ENCODE results near the gene PMVK.
A peak's percentile ranks its signal among the peaks of the same experiment; 100 is the strongest.

PMVK gene

GRCh38 chr1:154955039-154955717 lies 18.7 kb upstream of the PMVK start:
- peak overlapping the region; percentile 83 for H2AFZ ChIP-seq (ENCODE audit: low read length)
- H2BK120ac ChIP-seq (ENCODE audit: low read depth, low read length) = no peak overlapping the region
- H4K91ac ChIP-seq (ENCODE audit: low read depth, low read length, poor library complexity) = no peak overlapping the region
- WGBS, 2 donors (ENCODE audit: extremely low coverage in 2 of 2, insufficient read length in 2 of 2, insufficient replicate concordance in 1 of 2) = no CpG with 5 or more reads among the region's 4 CpGs
- H3K9ac ChIP-seq (ENCODE audit: low read depth, low read length, poor library complexity) = no peak overlapping the region
- peak overlapping the region; percentile 59 to 84 for H3K4me3 ChIP-seq (ENCODE audit: low read length in 2 of 2)
- no peak overlapping the region for H2BK15ac ChIP-seq (ENCODE audit: low read length)
- H3K4ac ChIP-seq (ENCODE audit: low read length) = no peak overlapping the region
- DNase-seq (ENCODE audit: low spot score) = peak; percentile 84
- peaks cover 12% of the 10 kb centered on the region for H3K79me1 ChIP-seq (ENCODE audit: low read depth, low read length)
- H3K4me2 ChIP-seq (ENCODE audit: insufficient read depth, low read length, poor library complexity, severe bottlenecking) = peak overlapping the region; percentile 76
- H2BK12ac ChIP-seq (ENCODE audit: low read length) = no peak overlapping the region
- H3K14ac ChIP-seq (ENCODE audit: low read length) = no peak overlapping the region
- no peaks in the 10 kb centered on the region for H3K9me3 ChIP-seq (replicated peaks in 1 of 2; ENCODE audit: control insufficient read depth in 2 of 2, insufficient read depth in 1 of 2, low read depth in 1 of 2, low read length in 2 of 2)
- H3K4me1 ChIP-seq (ENCODE audit: control insufficient read depth in 2 of 2, insufficient read depth in 1 of 2, low read depth in 1 of 2, low read length in 2 of 2) = peaks cover 27 to 28% of the 10 kb centered on the region in 2 donors
- no peak overlapping the region for H2AK5ac ChIP-seq (ENCODE audit: low read depth, low read length)
- no peak overlapping the region for H4K8ac ChIP-seq (ENCODE audit: low read depth, low read length)
- H3K36me3 ChIP-seq (replicated peaks in 1 of 2; ENCODE audit: control insufficient read depth in 2 of 2, insufficient read depth in 2 of 2, low read length in 2 of 2) = peaks cover 26 to 44% of the 10 kb centered on the region in 2 donors
- H3K18ac ChIP-seq (ENCODE audit: low read length) = no peak overlapping the region
- H2BK5ac ChIP-seq (ENCODE audit: low read length) = no peak overlapping the region
- H3K23ac ChIP-seq (ENCODE audit: low read depth, low read length, poor library complexity) = no peak overlapping the region
- peak overlapping the region; percentile 97 for H3K27ac ChIP-seq (replicated peaks; ENCODE audit: low read length)
- H3K27me3 ChIP-seq (ENCODE audit: control insufficient read depth in 3 of 3, insufficient read depth in 3 of 3, low read depth in 1 of 3, low read length in 3 of 3) = no peaks in the 10 kb centered on the region

GRCh38 chr1:154954541-154954940 lies 18.0 kb upstream of the PMVK start:
- H3K18ac ChIP-seq (ENCODE audit: low read length) = no peak overlapping the region
- H3K9ac ChIP-seq (ENCODE audit: low read depth, low read length, poor library complexity) = no peak overlapping the region
- peak overlapping the region; percentile 76 for H3K4me2 ChIP-seq (ENCODE audit: insufficient read depth, low read length, poor library complexity, severe bottlenecking)
- peaks cover 27 to 28% of the 10 kb centered on the region in 2 donors for H3K4me1 ChIP-seq (ENCODE audit: control insufficient read depth in 2 of 2, insufficient read depth in 1 of 2, low read depth in 1 of 2, low read length in 2 of 2)
- no peak overlapping the region for H3K23ac ChIP-seq (ENCODE audit: low read depth, low read length, poor library complexity)
- DNase-seq (ENCODE audit: low spot score) = no peak
- H3K4me3 ChIP-seq (ENCODE audit: low read length in 2 of 2) = peak overlapping the region; percentile 59 to 84
- H3K27me3 ChIP-seq (ENCODE audit: control insufficient read depth in 3 of 3, insufficient read depth in 3 of 3, low read depth in 1 of 3, low read length in 3 of 3) = no peaks in the 10 kb centered on the region
- no peak overlapping the region for H2AFZ ChIP-seq (ENCODE audit: low read length)
- no peak overlapping the region for H4K91ac ChIP-seq (ENCODE audit: low read depth, low read length, poor library complexity)
- no peak overlapping the region for H3K14ac ChIP-seq (ENCODE audit: low read length)
- WGBS, 2 donors (ENCODE audit: extremely low coverage in 2 of 2, insufficient read length in 2 of 2, insufficient replicate concordance in 1 of 2) = no CpG with 5 or more reads among the region's 3 CpGs
- H3K79me1 ChIP-seq (ENCODE audit: low read depth, low read length) = peaks cover 10% of the 10 kb centered on the region
- no peaks in the 10 kb centered on the region for H3K9me3 ChIP-seq (replicated peaks in 1 of 2; ENCODE audit: control insufficient read depth in 2 of 2, insufficient read depth in 1 of 2, low read depth in 1 of 2, low read length in 2 of 2)
- no peak overlapping the region for H4K8ac ChIP-seq (ENCODE audit: low read depth, low read length)
- H2BK5ac ChIP-seq (ENCODE audit: low read length) = no peak overlapping the region
- H3K36me3 ChIP-seq (replicated peaks in 1 of 2; ENCODE audit: control insufficient read depth in 2 of 2, insufficient read depth in 2 of 2, low read length in 2 of 2) = peaks cover 23 to 39% of the 10 kb centered on the region in 2 donors
- no peak overlapping the region for H2BK120ac ChIP-seq (ENCODE audit: low read depth, low read length)
- H3K4ac ChIP-seq (ENCODE audit: low read length) = no peak overlapping the region
- H3K27ac ChIP-seq (replicated peaks; ENCODE audit: low read length) = peak overlapping the region; percentile 97
- H2BK15ac ChIP-seq (ENCODE audit: low read length) = no peak overlapping the region
- no peak overlapping the region for H2BK12ac ChIP-seq (ENCODE audit: low read length)
- no peak overlapping the region for H2AK5ac ChIP-seq (ENCODE audit: low read depth, low read length)

GRCh38 chr1:154953611-154954038 lies 17.1 kb upstream of the PMVK start:
- Histone ChIP-seq H3K4ac (ENCODE audit: low read length) (no peak overlapping the region), H3K4me2 (ENCODE audit: insufficient read depth, low read length, poor library complexity, severe bottlenecking) (no peak overlapping the region), H4K91ac (ENCODE audit: low read depth, low read length, poor library complexity) (no peak overlapping the region), H3K9ac (ENCODE audit: low read depth, low read length, poor library complexity) (no peak overlapping the region), H3K9me3 (replicated peaks in 1 of 2; ENCODE audit: control insufficient read depth in 2 of 2, insufficient read depth in 1 of 2, low read depth in 1 of 2, low read length in 2 of 2) (no peaks in the 10 kb centered on the region), H2BK5ac (ENCODE audit: low read length) (no peak overlapping the region), H3K27me3 (ENCODE audit: control insufficient read depth in 3 of 3, insufficient read depth in 3 of 3, low read depth in 1 of 3, low read length in 3 of 3) (no peaks in the 10 kb centered on the region), H3K23ac (ENCODE audit: low read depth, low read length, poor library complexity) (no peak overlapping the region), H2AFZ (ENCODE audit: low read length) (no peak overlapping the region), H3K36me3 (replicated peaks in 1 of 2; ENCODE audit: control insufficient read depth in 2 of 2, insufficient read depth in 2 of 2, low read length in 2 of 2) (peaks cover 19 to 30% of the 10 kb centered on the region in 2 donors), H3K27ac (replicated peaks; ENCODE audit: low read length) (no peak overlapping the region), H2BK120ac (ENCODE audit: low read depth, low read length) (no peak overlapping the region), H3K4me1 (ENCODE audit: control insufficient read depth in 2 of 2, insufficient read depth in 1 of 2, low read depth in 1 of 2, low read length in 2 of 2) (peaks cover 27 to 28% of the 10 kb centered on the region in 2 donors), H3K79me1 (ENCODE audit: low read depth, low read length) (peaks cover 5% of the 10 kb centered on the region), H2BK15ac (ENCODE audit: low read length) (no peak overlapping the region), H4K8ac (ENCODE audit: low read depth, low read length) (no peak overlapping the region), H3K18ac (ENCODE audit: low read length) (no peak overlapping the region), H2BK12ac (ENCODE audit: low read length) (no peak overlapping the region), H3K4me3 (ENCODE audit: low read length in 2 of 2) (no peak overlapping the region), H3K14ac (ENCODE audit: low read length) (no peak overlapping the region), H2AK5ac (ENCODE audit: low read depth, low read length) (no peak overlapping the region)
- no CpG with 5 or more reads among the region's 2 CpGs for WGBS, 2 donors (ENCODE audit: extremely low coverage in 2 of 2, insufficient read length in 2 of 2, insufficient replicate concordance in 1 of 2)
- DNase-seq (ENCODE audit: low spot score) = no peak

- H3K4me2 ChIP-seq (ENCODE audit: insufficient read depth, low read length, poor library complexity, severe bottlenecking) = no peak overlapping the region
- no peak overlapping the region for H3K27ac ChIP-seq (replicated peaks; ENCODE audit: low read length)
- H3K14ac ChIP-seq (ENCODE audit: low read length) = no peak overlapping the region
- H2BK5ac ChIP-seq (ENCODE audit: low read length) = no peak overlapping the region
- no CpG with 5 or more reads among the region's 6 CpGs for WGBS, 2 donors (ENCODE audit: extremely low coverage in 2 of 2, insufficient read length in 2 of 2, insufficient replicate concordance in 1 of 2)
- no peaks in the 10 kb centered on the region for H3K27me3 ChIP-seq (ENCODE audit: control insufficient read depth in 3 of 3, insufficient read depth in 3 of 3, low read depth in 1 of 3, low read length in 3 of 3)
- H3K18ac ChIP-seq (ENCODE audit: low read length) = no peak overlapping the region
- peaks cover 27 to 28% of the 10 kb centered on the region in 2 donors for H3K4me1 ChIP-seq (ENCODE audit: control insufficient read depth in 2 of 2, insufficient read depth in 1 of 2, low read depth in 1 of 2, low read length in 2 of 2)
- H2BK120ac ChIP-seq (ENCODE audit: low read depth, low read length) = no peak overlapping the region
- no peak for DNase-seq (ENCODE audit: low spot score)
- H2BK12ac ChIP-seq (ENCODE audit: low read length) = no peak overlapping the region
- H3K79me1 ChIP-seq (ENCODE audit: low read depth, low read length) = peaks cover 8% of the 10 kb centered on the region
- no peak overlapping the region for H3K23ac ChIP-seq (ENCODE audit: low read depth, low read length, poor library complexity)
- no peak overlapping the region for H3K4ac ChIP-seq (ENCODE audit: low read length)
- peaks cover 25 to 29% of the 10 kb centered on the region in 2 donors for H3K36me3 ChIP-seq (replicated peaks in 1 of 2; ENCODE audit: control insufficient read depth in 2 of 2, insufficient read depth in 2 of 2, low read length in 2 of 2)
- no peak overlapping the region for H2BK15ac ChIP-seq (ENCODE audit: low read length)
- no peak overlapping the region for H2AK5ac ChIP-seq (ENCODE audit: low read depth, low read length)
- no peak overlapping the region for H4K8ac ChIP-seq (ENCODE audit: low read depth, low read length)
- no peak overlapping the region for H3K4me3 ChIP-seq (ENCODE audit: low read length in 2 of 2)
- H3K9ac ChIP-seq (ENCODE audit: low read depth, low read length, poor library complexity) = no peak overlapping the region
- no peaks in the 10 kb centered on the region for H3K9me3 ChIP-seq (replicated peaks in 1 of 2; ENCODE audit: control insufficient read depth in 2 of 2, insufficient read depth in 1 of 2, low read depth in 1 of 2, low read length in 2 of 2)
- no peak overlapping the region for H2AFZ ChIP-seq (ENCODE audit: low read length)
- H4K91ac ChIP-seq (ENCODE audit: low read depth, low read length, poor library complexity) = no peak overlapping the region
Measured at GRCh38 chr1:154952664-154953063, 16.1 kb upstream of the PMVK start.

All from neuronal stem cell (in vitro differentiated cells).